ENCODE data around the gene TRMU. TPM values are rescaled to one million over a fixed set of nuclear protein-coding genes. Genes with fewer than 3 reads are reported as not detected.

Gene TRMU
- total RNA-seq, 2 experiments from 2014 or later = 87.2 to 98.1 TPM

GRCh38 chr22:46355369-46355995, 20.0 kb downstream of the TRMU start:
- Mint-ChIP-seq H3K36me3 (ENCODE audit: low read depth) (peaks cover 52% of the 10 kb centered on the region), H3K4me3 (no peak overlapping the region), H3K9me3 (peaks cover 5% of the 10 kb centered on the region), H3K27me3 (no peaks in the 10 kb centered on the region), H3K4me1 (ENCODE audit: low read depth) (peaks cover 4% of the 10 kb centered on the region), H3K27ac (peak overlapping the region; percentile 38)
- peak; percentile 67 for ATAC-seq
- POLR2A ChIA-PET = interaction anchor here (1.4 kb wide), 1 partner anchor 12 kb away, joined by 3 read pairs; no protein-coding TSS in a partner anchor
- peak; percentile 79 for TF ChIP-seq CTCF (IDR thresholded peaks at IDR 0.05)
- peak; percentile 77 for DNase-seq
- intact Hi-C loops (cut with micrococcal nuclease) = no loop called here
- CTCF ChIA-PET = interaction anchor here (1.0 to 2.3 kb wide), 3 partner anchors 12 to 19 kb away, joined by 3 to 9 read pairs (median 7); partner anchors contain the start of gene TRMU

- peak; percentile 4 for ATAC-seq
- CTCF ChIA-PET = interaction anchor here (1.0 to 2.3 kb wide), 4 partner anchors 12 to 186 kb away, joined by 3 to 9 read pairs (median 6); partner anchors contain the start of gene TRMU
- intact Hi-C loops (cut with micrococcal nuclease) = no loop called here
- DNase-seq = no peak
- no peak for TF ChIP-seq CTCF (IDR thresholded peaks at IDR 0.05)
- H3K27me3 Mint-ChIP-seq = no peaks in the 10 kb centered on the region
- no peak overlapping the region for H3K27ac Mint-ChIP-seq
- H3K36me3 Mint-ChIP-seq (ENCODE audit: low read depth) = peaks cover 47% of the 10 kb centered on the region
- no peak overlapping the region for H3K4me3 Mint-ChIP-seq
- peaks cover 4% of the 10 kb centered on the region for H3K4me1 Mint-ChIP-seq (ENCODE audit: low read depth)
- peaks cover 5% of the 10 kb centered on the region for H3K9me3 Mint-ChIP-seq
- POLR2A ChIA-PET = interaction anchor here (1.4 kb wide), 1 partner anchor 12 kb away, joined by 3 read pairs; no protein-coding TSS in a partner anchor
These were observed 20.5 kb downstream of the TRMU start for GRCh38 chr22:46355996-46356471.

GRCh38 chr22:46356496-46357480, 21.3 kb downstream of the TRMU start:
- H3K27ac Mint-ChIP-seq = no peak overlapping the region
- intact Hi-C loops (cut with micrococcal nuclease) = no loop called here
- TF ChIP-seq CTCF (IDR thresholded peaks at IDR 0.05) = no peak
- peaks cover 45% of the 10 kb centered on the region for H3K36me3 Mint-ChIP-seq (ENCODE audit: low read depth)
- ATAC-seq = no peak
- peaks cover 5% of the 10 kb centered on the region for H3K9me3 Mint-ChIP-seq
- H3K4me3 Mint-ChIP-seq = no peak overlapping the region
- DNase-seq = no peak
- H3K4me1 Mint-ChIP-seq (ENCODE audit: low read depth) = peaks cover 4% of the 10 kb centered on the region
- CTCF ChIA-PET = interaction anchor here (1.0 to 2.3 kb wide), 4 partner anchors 11 to 185 kb away, joined by 3 to 9 read pairs (median 6); partner anchors contain the start of gene TRMU
- POLR2A ChIA-PET = interaction anchor here (1.4 kb wide), 1 partner anchor 13 kb away, joined by 3 read pairs; no protein-coding TSS in a partner anchor
- H3K27me3 Mint-ChIP-seq = no peaks in the 10 kb centered on the region

GRCh38 chr22:46357711-46358520, 22.4 kb downstream of the TRMU start:
- ATAC-seq (no peak), DNase-seq (no peak)
- no peak for TF ChIP-seq CTCF (IDR thresholded peaks at IDR 0.05)
- Mint-ChIP-seq H3K9me3 (peaks cover 5% of the 10 kb centered on the region), H3K27me3 (no peaks in the 10 kb centered on the region), H3K4me1 (ENCODE audit: low read depth) (no peaks in the 10 kb centered on the region), H3K27ac (no peak overlapping the region), H3K4me3 (no peak overlapping the region), H3K36me3 (ENCODE audit: low read depth) (peaks cover 37% of the 10 kb centered on the region)
- CTCF ChIA-PET = no interaction called here
- intact Hi-C loops (cut with micrococcal nuclease) = no loop called here
- POLR2A ChIA-PET = no interaction called here
